IMR-90 (cell line): ENCODE measurements around the gene RBM48. TPM values are rescaled to one million over a fixed set of nuclear protein-coding genes. Genes with fewer than 3 reads are reported as not detected.

Source experiments
- ATAC-seq: fragments of 200-7000 bp; cut with Tn5 transposase; 2 replicates; pipeline ENCODE4 v1.9.1; 2020; ENCODE audit warnings: low read depth, mild to moderate bottlenecking, moderate library complexity
- BruUV-seq: library from RNA; stranded (reverse); fragments of 400-500 nt; replicated peaks from 2 replicates; lab custom pipeline; 2021; lab: Mats Ljungman, UMichigan
- CTCF ChIA-PET: fragments of 300-600 bp; formaldehyde crosslinking; extraction: SDS; loops from one replicate; lab custom pipeline; 2021; ENCODE audit warnings: antibody characterized with exemption; lab: Yijun Ruan, JAX
- POLR2A ChIA-PET: fragments of 300-600 bp; sonication (Branson Sonifier 250); formaldehyde crosslinking; loops from one replicate; lab custom pipeline; 2022; ENCODE audit warnings: antibody characterized with exemption; ENCODE audit not compliant: unreplicated experiment; lab: Charles Lee
- DNase-seq: peaks from one replicate; pipeline ENCODE4 v3.0.0; 2013
- H2AFZ ChIP-seq: replicated peaks from 2 replicates; pipeline ENCODE3; 2013; ENCODE audit warnings: low read length, mild to moderate bottlenecking; ENCODE audit not compliant: poor library complexity
- H2AK5ac ChIP-seq: 2 replicates; pipeline ENCODE4 v1.6.1; 2013; ENCODE audit warnings: low read depth, low read length, inconsistent platforms
- H2AK9ac ChIP-seq: replicated peaks from 2 replicates; pipeline ENCODE3; 2013; ENCODE audit warnings: mild to moderate bottlenecking, low read depth, low read length, moderate library complexity; ENCODE audit not compliant: poor library complexity
- H2BK120ac ChIP-seq: 2 replicates; pipeline ENCODE4 v1.6.1; 2013; ENCODE audit warnings: low read depth, low read length, inconsistent platforms
- H2BK15ac ChIP-seq: 3 replicates; pipeline ENCODE4 v1.6.1; 2013; ENCODE audit warnings: low read depth, low read length, inconsistent platforms
- H2BK20ac ChIP-seq: 2 replicates; pipeline ENCODE4 v1.6.1; 2013; ENCODE audit warnings: low read depth, mild to moderate bottlenecking, inconsistent platforms, low read length, moderate library complexity
- H2BK5ac ChIP-seq: 2 replicates; pipeline ENCODE4 v1.6.1; 2013; ENCODE audit warnings: mild to moderate bottlenecking, low read depth, low read length, inconsistent platforms; ENCODE audit not compliant: poor library complexity, severe bottlenecking
- H3K14ac ChIP-seq: replicated peaks from 2 replicates; pipeline ENCODE4 v1.6.1; 2013; ENCODE audit warnings: low read depth, low read length, inconsistent platforms
- H3K18ac ChIP-seq: 2 replicates; pipeline ENCODE4 v1.6.1; 2013; ENCODE audit warnings: low read depth, low read length, control low read depth
- H3K23ac ChIP-seq: 2 replicates; pipeline ENCODE4 v1.6.1; 2013; ENCODE audit warnings: low read depth, low read length, inconsistent platforms
- H3K27ac ChIP-seq: 2 replicates; pipeline ENCODE4 v1.5.1; 2013; ENCODE audit warnings: mild to moderate bottlenecking, control low read depth, low read length; ENCODE audit not compliant: insufficient read depth
- H3K27me3 ChIP-seq: 2 replicates; pipeline ENCODE4 v1.6.1; 2013; ENCODE audit warnings: low read length; ENCODE audit not compliant: control insufficient read depth, insufficient read depth
- H3K36me3 ChIP-seq: 2 replicates; pipeline ENCODE4 v1.6.1; 2013; ENCODE audit warnings: low read length, mixed read lengths; ENCODE audit not compliant: control insufficient read depth, insufficient read depth
- H3K4ac ChIP-seq: 2 replicates; pipeline ENCODE4 v1.6.1; 2013; ENCODE audit warnings: low read depth, low read length, inconsistent platforms
- H3K4me1 ChIP-seq: 2 replicates; pipeline ENCODE4 v1.6.1; 2013; ENCODE audit warnings: low read length, mixed read lengths; ENCODE audit not compliant: control insufficient read depth, insufficient read depth
- H3K4me2 ChIP-seq: 2 replicates; pipeline ENCODE4 v1.6.1; 2013; ENCODE audit warnings: low read depth, mild to moderate bottlenecking, control low read depth, low read length, moderate library complexity
- H3K4me3 ChIP-seq: 2 replicates; pipeline ENCODE4 v1.5.1; 2013; ENCODE audit warnings: low read depth, mild to moderate bottlenecking, control low read depth, low read length, moderate library complexity; ENCODE audit not compliant: insufficient read depth
- H3K56ac ChIP-seq: 2 replicates; pipeline ENCODE4 v1.6.1; 2013; ENCODE audit warnings: low read length, inconsistent platforms; ENCODE audit not compliant: insufficient read depth; ENCODE audit errors: extremely low read depth
- H3K79me1 ChIP-seq, 2 experiments: 2 replicates each; pipeline ENCODE4 v1.6.1; 2013; ENCODE audit warnings: low read length in 2 of 2, inconsistent platforms in 1 of 2, low read depth in 1 of 2
- H3K9ac ChIP-seq: 2 replicates; pipeline ENCODE4 v1.6.1; 2013; ENCODE audit warnings: low read depth, low read length, control low read depth
- H3K9me1 ChIP-seq: 2 replicates; pipeline ENCODE4 v1.6.1; 2013; ENCODE audit warnings: low read length, inconsistent platforms; ENCODE audit not compliant: insufficient read depth
- H3K9me3 ChIP-seq: 2 replicates; pipeline ENCODE4 v1.6.1; 2013; ENCODE audit warnings: low read length; ENCODE audit not compliant: control insufficient read depth, insufficient read depth
- H4K20me1 ChIP-seq: 2 replicates; pipeline ENCODE4 v1.6.1; 2013; ENCODE audit warnings: low read length, inconsistent platforms; ENCODE audit not compliant: insufficient read depth
- H4K5ac ChIP-seq: 2 replicates; pipeline ENCODE4 v1.6.1; 2013; ENCODE audit warnings: mild to moderate bottlenecking, low read depth, low read length, control low read depth
- H4K8ac ChIP-seq, 2 experiments: 2 replicates each; pipeline ENCODE4 v1.6.1; 2013; ENCODE audit warnings: low read depth in 2 of 2, low read length in 2 of 2, control low read depth in 1 of 2, inconsistent platforms in 1 of 2
- H4K91ac ChIP-seq: 2 replicates; pipeline ENCODE4 v1.6.1; 2013; ENCODE audit warnings: low read depth, low read length, inconsistent platforms; ENCODE audit not compliant: insufficient read depth
- BHLHE40 ChIP-seq: fragments of 150-350 bp; IDR thresholded peaks from 2 replicates; pipeline ENCODE4 v1.6.1; 2016; ENCODE audit warnings: mild to moderate bottlenecking, low read depth, low read length
- CEBPB ChIP-seq: IDR thresholded peaks from 2 replicates; pipeline ENCODE4 v1.6.1; 2012; ENCODE audit warnings: low read depth, low read length, improper control_type of control experiment
- CHD1 ChIP-seq: IDR thresholded peaks from 2 replicates; pipeline ENCODE4 v1.6.1; 2012; ENCODE audit warnings: low read depth, low read length, improper control_type of control experiment
- MAZ ChIP-seq: IDR thresholded peaks from 2 replicates; pipeline ENCODE4 v1.6.1; 2012; ENCODE audit warnings: low read depth, mild to moderate bottlenecking, low read length, improper control_type of control experiment, moderate library complexity, borderline replicate concordance
- MXI1 ChIP-seq: IDR thresholded peaks from 2 replicates; pipeline ENCODE4 v1.6.1; 2012; ENCODE audit warnings: low read depth, mild to moderate bottlenecking, low read length, moderate library complexity, borderline replicate concordance
- NFE2L2 ChIP-seq: fragments of 150-350 bp; IDR thresholded peaks from 2 replicates; pipeline ENCODE4 v1.6.1; 2016; ENCODE audit warnings: low read depth, mild to moderate bottlenecking, low read length
- POLR2A ChIP-seq: IDR thresholded peaks from 2 replicates; pipeline ENCODE4 v1.6.1; 2012; ENCODE audit warnings: mild to moderate bottlenecking, low read depth, low read length
- RAD21 ChIP-seq: IDR thresholded peaks from 2 replicates; pipeline ENCODE4 v1.6.1; 2012; ENCODE audit warnings: low read length, improper control_type of control experiment
- RFX5 ChIP-seq: IDR thresholded peaks from 2 replicates; pipeline ENCODE4 v1.8.0; 2012; ENCODE audit warnings: low read depth, mild to moderate bottlenecking, low read length, moderate library complexity
- WGBS, 2 experiments: methylation state at CpG; one replicate each; pipeline versions ENCODE4 v1.1.5 to v1.1.7; 2013; ENCODE audit warnings: missing lambda C conversion rate in 2 of 2; ENCODE audit not compliant: insufficient read length in 1 of 2; ENCODE audit errors: extremely low coverage in 2 of 2; 5-methylcytosine and 5-hydroxymethylcytosine counted together
- dilution Hi-C: fragments of 300-500 bp; cut with HindIII; formaldehyde crosslinking; loops from one replicate; pipeline ENCODE4 v1.14.3; 2018; ENCODE audit warnings: low sequenced_read_pairs; ENCODE audit not compliant: unreplicated experiment
- in situ Hi-C: fragments of 300-500 bp; cut with MboI; formaldehyde crosslinking; loops from 3 replicates; pipeline ENCODE4 v1.14.3; 2019; ENCODE audit warnings: low sequenced_read_pairs, inconsistent platforms, mixed read lengths
- intact Hi-C: fragments of 100-400 bp; cut with micrococcal nuclease; formaldehyde crosslinking; loops from 2 replicates; pipeline ENCODE4 v1.10.0; 2022
- polyA plus RNA-seq, 3 experiments: library from polyadenylated mRNA; depleted of rRNA; stranded (reverse); fragments of >200 nt; gene quantifications; 2 replicates each; pipeline ENCODE4 v1.2.3, GENCODE V29; 2012; ENCODE audit warnings: low replicate concordance in 1 of 3
- total RNA-seq: library from RNA; depleted of rRNA; stranded (reverse); fragments of >200 nt; gene quantifications from 2 replicates; pipeline ENCODE4 v1.2.3, GENCODE V29; 2012
- TF ChIP-seq, protein P1 (sequence below): conservative IDR thresholded peaks from 2 replicates; pipeline ENCODE4 v1.5.1; 2012; ENCODE audit warnings: mild to moderate bottlenecking, low read depth, low read length, improper control_type of control experiment
- TF ChIP-seq, protein P2 (sequence below): fragments of 150-350 bp; IDR thresholded peaks from 2 replicates; pipeline ENCODE4 v1.6.1; 2017; ENCODE audit warnings: mild to moderate bottlenecking, antibody characterized with exemption, low read length, low read depth

Gene RBM48
- total and polyA plus RNA-seq, 2 of the 4 experiments (the other 2 are of a cell fraction) = 5.1 to 5.6 TPM

DNA sequence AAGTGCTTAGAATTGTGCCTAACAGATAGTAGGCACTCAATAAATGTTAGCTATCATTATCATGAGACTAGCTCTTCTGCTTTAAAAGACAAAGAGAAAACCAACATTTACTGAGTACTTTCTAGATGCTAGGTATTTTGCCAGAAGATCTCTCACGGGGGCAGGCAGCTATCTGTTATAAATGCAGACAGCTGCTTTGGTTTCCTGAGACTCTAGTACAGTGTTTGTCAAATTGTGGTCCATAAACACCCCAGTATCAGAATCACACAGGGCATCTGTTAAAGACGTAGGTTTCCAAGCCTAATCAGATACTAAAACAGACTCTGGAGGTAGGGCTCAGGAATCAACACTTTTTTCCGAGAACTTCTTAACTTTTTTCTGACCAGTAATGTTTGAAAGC is 47.7 kb downstream of the RBM48 start:
- no CpG with 5 or more reads among the region's 3 CpGs for WGBS, 2 experiments
- Histone ChIP-seq H2BK5ac (no peak overlapping the region), H3K27me3 (no peaks in the 10 kb centered on the region), H2BK20ac (no peak overlapping the region), H2AK9ac (no peak overlapping the region), H3K56ac (no peak overlapping the region), H4K91ac (no peak overlapping the region), H4K8ac (no peak overlapping the region), H3K4me1 (no peaks in the 10 kb centered on the region), H3K14ac (no peak overlapping the region), H3K18ac (no peak overlapping the region), H3K9ac (no peak overlapping the region), H3K23ac (no peak overlapping the region), H3K9me1 (no peaks in the 10 kb centered on the region; the same call in 1 of the 2 replicates), H4K5ac (no peak overlapping the region), H3K36me3 (peaks cover 29% of the 10 kb centered on the region), H3K4me3 (no peak overlapping the region), H2BK15ac (no peak overlapping the region), H4K20me1 (peaks cover 4% of the 10 kb centered on the region; the same call in 1 of the 2 replicates), H3K79me1 (peaks cover 22 to 35% of the 10 kb centered on the region in 2 experiments), H3K4me2 (no peak overlapping the region), H2BK120ac (no peak overlapping the region), H3K9me3 (no peaks in the 10 kb centered on the region), H3K4ac (no peak overlapping the region), H2AK5ac (no peak overlapping the region), H3K27ac (no peak overlapping the region), H2AFZ (no peak overlapping the region)
- ATAC-seq (no peak), DNase-seq (no peak)
- no TSS peak for BruUV-seq
- ChIA-PET POLR2A (no interaction called here), CTCF (interaction anchor here (0.6 kb wide), 1 partner anchor 570 kb away, joined by 3 read pairs; no protein-coding TSS in a partner anchor)
- intact Hi-C loops = no loop called here
- dilution Hi-C loops = no loop called here
- in situ Hi-C loops = no loop called here
- no peak for TF ChIP-seq RAD21
- TF ChIP-seq, protein P1, sequence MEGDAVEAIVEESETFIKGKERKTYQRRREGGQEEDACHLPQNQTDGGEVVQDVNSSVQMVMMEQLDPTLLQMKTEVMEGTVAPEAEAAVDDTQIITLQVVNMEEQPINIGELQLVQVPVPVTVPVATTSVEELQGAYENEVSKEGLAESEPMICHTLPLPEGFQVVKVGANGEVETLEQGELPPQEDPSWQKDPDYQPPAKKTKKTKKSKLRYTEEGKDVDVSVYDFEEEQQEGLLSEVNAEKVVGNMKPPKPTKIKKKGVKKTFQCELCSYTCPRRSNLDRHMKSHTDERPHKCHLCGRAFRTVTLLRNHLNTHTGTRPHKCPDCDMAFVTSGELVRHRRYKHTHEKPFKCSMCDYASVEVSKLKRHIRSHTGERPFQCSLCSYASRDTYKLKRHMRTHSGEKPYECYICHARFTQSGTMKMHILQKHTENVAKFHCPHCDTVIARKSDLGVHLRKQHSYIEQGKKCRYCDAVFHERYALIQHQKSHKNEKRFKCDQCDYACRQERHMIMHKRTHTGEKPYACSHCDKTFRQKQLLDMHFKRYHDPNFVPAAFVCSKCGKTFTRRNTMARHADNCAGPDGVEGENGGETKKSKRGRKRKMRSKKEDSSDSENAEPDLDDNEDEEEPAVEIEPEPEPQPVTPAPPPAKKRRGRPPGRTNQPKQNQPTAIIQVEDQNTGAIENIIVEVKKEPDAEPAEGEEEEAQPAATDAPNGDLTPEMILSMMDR = no peak
- TF ChIP-seq, protein P2, sequence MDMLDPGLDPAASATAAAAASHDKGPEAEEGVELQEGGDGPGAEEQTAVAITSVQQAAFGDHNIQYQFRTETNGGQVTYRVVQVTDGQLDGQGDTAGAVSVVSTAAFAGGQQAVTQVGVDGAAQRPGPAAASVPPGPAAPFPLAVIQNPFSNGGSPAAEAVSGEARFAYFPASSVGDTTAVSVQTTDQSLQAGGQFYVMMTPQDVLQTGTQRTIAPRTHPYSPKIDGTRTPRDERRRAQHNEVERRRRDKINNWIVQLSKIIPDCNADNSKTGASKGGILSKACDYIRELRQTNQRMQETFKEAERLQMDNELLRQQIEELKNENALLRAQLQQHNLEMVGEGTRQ = no peak
- no peak for TF ChIP-seq RFX5
- TF ChIP-seq CHD1 = no peak
- no peak for TF ChIP-seq MXI1
- no peak for TF ChIP-seq POLR2A
- TF ChIP-seq MAZ = no peak
- no peak for TF ChIP-seq CEBPB
- no peak for TF ChIP-seq BHLHE40
- no peak for TF ChIP-seq NFE2L2
